Dermis microvascular lymphatic vessel endothelial cell (primary cell): Measurements from ENCODE around the gene EMX1. TPM values are rescaled to one million over a fixed set of nuclear protein-coding genes. Genes with fewer than 3 reads are reported as not detected.
"Not testable (repeated sequence)": the region's sequence is repeated elsewhere in the genome, so short reads cannot be mapped to it uniquely, and the experiment has no call there.

Experiments used
- DNase-seq, 2 donors: peaks; one replicate each; pipeline versions ENCODE4 v3.0.0 to v3.0.0-alpha.2; 2010; ENCODE audit warnings: low read depth in 2 of 2
- total RNA-seq: library from RNA; depleted of rRNA; stranded (reverse); fragments of >200 nt; gene quantifications from 2 replicates; pipeline ENCODE4 v1.2.1, GENCODE V29; 2014

Gene EMX1
- total RNA-seq, 1 donor from 2014 or later, result not detected

GRCh38 chr2:72900191-72900825 is 17.0 kb upstream of the EMX1 start:
- no peak for DNase-seq

GRCh38 chr2:72901426-72901825 is 15.9 kb upstream of the EMX1 start:
- DNase-seq, result no peak

GRCh38 chr2:72907369-72907768 is 9.9 kb upstream of the EMX1 start:
- not testable (repeated sequence) for DNase-seq

GRCh38 chr2:72908741-72909140 is 8.6 kb upstream of the EMX1 start:
- no peak for DNase-seq

- DNase-seq, result no peak
These were observed 6.1 kb upstream of the EMX1 start for GRCh38 chr2:72911256-72911655.

DNA sequence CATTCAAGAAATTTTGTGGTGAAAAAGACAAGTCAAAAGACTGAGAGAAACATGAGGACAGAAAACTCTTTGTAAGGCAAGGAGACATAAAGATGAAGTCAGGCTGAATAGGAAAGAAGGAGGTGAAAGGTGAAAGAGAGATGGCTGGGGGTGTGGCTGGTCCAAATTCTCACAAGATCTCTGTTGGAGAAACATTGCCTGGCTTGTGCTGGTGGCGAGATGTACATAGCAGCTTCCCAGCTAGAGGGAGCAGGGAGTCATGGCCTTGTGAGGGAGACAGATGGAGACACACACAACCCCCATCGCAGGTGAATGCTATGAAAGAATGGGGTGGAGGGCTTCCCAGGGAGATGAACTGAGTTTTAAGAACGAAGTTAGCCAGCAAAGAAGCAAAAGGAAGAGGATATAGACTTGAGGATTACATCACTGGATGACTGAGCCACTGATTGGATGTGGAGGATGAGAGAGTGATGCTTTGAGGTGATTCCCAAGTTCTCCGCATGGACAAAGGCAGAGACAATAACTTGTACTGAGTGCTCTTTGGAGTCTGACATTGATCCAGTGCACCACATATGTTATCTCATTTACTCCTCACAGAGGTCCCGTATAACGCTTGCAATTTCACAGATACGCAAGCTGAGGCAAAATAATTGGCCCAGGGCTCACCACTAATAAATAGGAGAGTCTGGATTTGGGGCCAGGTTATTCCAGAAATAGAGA is 3.7 kb upstream of the EMX1 start:
- no peak for DNase-seq

DNA sequence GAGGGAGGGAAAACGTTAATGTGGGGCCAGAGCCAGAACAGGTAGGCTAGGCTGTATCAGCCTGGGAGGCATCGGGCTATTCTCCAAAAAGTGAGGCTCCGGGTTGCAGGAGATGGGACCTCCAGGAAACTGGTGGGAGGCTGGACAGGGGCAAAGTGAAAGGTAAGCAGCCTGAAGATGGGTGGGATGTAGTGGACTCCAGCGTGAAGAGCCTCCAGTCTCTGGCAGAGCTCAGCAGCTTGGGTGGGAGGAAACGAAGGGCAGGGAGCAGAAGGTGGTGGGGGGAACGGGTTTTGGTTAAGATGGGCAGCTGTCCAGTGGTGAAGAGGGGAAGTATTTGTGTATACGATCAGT is 3.1 kb upstream of the EMX1 start:
- DNase-seq, result no peak

- DNase-seq, result no peak
These were observed 2.6 kb upstream of the EMX1 start for GRCh38 chr2:72914589-72915319.

- DNase-seq, result no peak
These were observed 1.9 kb upstream of the EMX1 start for GRCh38 chr2:72915320-72915906.

DNA sequence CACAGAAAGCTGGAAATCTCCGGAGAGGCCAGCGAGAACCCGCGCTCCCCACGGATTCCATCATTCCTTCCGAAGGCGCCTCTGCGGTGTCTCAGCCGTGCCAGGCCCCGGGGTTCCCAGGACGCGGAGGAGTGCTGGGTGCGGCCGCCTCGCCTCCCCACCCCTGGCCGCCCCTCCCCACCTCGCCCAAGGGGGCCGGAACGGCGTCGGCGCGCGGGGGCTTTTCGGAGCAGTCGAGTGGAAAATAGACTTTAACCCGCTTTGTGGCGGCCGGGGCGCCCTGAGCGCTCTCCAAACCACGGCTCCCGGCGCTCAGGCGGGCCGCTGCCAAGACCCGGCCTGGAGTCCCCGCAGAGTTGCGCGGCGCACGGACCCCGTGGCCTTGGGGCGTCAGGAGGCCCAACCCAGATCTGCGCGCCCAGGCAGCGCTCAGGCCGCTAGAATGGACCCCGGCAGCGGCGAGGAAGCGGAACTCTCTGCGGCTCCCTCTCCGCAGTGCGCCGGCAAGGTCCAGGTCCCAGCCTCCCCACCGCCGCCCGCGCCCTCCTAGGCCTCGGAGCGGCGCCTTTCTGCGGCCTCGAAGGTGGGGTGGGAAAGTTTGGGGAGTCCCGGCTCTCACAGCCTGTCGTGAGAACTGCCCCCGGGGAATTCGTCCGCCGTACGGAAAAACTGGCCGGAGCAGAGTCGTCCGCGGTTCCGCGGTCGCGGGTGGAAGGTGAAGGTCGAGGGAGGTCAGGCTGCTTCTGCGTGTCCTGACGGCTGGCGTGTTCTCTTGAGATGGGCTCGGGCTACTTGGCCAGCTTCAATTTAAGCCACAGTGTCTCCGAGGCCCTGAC is 1.2 kb upstream of the EMX1 start:
- DNase-seq, result peak in 1 of 2 donors; percentile 28

DNA sequence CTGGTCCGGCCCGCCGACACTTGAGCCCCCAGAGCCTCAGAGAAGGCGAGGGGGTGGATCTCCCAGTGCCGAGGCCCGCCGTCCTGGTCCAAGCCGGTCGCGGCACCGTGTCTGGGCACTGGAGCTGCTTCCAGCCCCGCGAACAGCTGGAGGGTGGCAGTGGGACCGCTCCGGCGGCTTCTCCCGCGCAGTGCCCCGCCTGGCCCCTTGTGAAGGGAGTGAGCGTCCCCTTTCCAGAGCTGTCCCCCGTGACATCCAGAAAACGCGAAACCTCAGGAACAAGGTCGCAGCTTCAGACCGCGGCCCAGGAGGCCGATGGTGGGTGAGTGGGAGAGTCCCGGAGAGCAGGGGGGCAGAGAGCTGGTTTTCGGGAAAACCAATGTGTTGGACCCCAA is 579 bp upstream of the EMX1 start:
- DNase-seq, result no peak

DNA sequence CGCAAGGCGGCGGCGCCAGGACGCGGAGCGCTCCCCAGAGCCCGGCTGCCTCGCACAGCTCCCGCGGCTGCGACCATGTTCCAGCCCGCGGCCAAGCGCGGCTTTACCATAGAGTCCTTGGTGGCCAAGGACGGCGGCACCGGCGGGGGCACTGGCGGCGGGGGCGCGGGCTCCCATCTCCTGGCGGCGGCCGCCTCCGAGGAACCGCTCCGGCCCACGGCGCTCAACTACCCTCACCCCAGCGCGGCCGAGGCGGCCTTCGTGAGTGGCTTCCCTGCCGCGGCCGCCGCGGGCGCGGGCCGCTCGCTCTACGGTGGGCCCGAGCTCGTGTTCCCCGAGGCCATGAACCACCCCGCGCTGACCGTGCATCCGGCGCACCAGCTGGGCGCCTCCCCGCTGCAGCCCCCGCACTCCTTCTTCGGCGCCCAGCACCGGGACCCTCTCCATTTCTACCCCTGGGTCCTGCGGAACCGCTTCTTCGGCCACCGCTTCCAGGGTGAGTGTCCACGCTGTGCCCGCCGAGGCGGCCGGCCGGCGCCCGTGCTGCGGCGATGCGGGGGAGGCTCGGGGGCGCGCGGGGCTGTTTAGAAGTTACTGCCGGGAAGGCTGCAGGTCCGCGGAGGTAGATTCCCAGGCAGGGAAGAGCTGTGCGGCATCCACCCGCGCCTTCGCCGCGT is 696 bp downstream of the EMX1 start:
- no peak for DNase-seq

DNA sequence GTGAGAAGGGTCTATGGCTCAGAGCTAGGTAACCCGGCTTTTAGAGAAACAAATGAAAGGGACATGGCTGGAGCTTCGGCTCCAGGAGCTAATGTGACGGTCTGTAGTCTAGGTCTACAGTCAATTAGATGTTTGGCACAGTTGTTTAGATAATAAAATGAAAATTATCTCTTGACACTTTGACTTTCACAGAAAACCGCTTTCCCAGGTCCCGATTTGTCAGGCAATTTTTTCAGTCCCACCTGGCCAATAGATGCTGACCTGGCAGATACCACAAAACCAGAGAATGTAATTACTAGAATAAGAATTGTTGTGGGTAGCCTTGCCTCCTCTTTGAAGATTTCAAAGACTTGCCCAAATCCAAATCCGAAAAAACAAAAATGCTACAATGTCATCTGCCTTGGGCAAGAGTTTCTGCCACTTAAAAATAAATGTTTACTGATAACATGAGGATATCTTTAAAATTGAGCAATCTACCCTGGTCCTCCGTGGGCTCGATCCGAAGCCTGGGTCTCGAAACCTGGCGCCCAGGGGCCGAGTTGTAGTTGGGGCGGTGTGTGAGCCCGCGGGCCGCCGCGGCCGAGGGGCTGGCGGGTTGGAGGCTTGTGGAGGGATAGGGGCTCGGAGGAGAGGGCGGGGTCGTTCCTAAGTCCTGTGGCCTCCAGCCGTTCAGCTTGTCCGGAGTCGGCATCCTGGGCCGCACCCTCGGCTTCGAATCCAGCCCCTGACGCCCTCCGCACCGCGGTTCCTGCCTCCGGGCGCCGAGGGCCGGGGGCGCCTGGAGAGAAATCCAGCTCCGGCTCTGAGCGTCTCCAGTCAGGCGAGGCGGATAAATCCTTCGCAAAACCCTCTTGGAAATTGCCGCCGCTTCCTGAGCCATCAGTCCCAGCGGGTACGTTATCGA is 2.3 kb downstream of the EMX1 start:
- DNase-seq, result no peak

- peak in 1 of 2 donors; percentile 17 for DNase-seq
These were observed 3.2 kb downstream of the EMX1 start for GRCh38 chr2:72920318-72921087.

DNA sequence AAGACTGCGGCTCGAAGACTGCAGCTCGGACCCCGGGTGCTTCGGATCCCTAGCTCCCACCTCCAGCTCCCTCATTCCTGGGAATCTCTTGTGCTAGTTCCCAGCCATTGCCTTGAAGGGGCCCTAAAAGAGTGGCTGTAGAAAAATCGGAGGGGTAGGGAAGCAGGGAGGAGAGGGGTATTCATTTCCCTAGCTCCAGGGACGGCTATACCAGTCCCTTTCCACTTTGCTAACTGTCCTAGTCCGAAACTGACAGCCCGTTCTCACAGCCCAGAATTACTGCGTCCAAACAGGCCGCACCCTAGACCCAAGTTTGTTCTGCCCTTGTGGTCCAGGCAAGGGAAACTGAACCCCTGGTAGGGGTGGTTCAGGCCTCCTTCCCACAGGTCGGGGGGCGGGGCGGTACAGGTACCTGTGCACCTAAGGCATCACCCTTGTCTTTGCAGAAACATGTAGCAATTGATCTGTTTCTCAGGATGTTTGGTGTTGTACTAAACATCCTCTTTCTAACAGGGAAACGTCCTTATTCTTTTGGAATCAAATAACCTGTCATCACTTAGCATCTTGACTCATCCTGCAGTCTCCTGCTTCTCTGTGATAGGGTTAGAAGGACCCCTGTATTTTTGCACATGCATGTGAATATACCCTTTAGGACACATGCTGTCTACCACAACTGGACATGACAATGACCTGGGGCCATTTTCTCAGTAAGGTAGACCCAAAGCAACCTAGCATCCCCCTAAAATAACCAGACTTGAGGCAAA is 4.0 kb downstream of the EMX1 start:
- no peak for DNase-seq

- DNase-seq, result no peak
These were observed 4.5 kb downstream of the EMX1 start for GRCh38 chr2:72921853-72922252.

- no peak for DNase-seq
These were observed 6.6 kb downstream of the EMX1 start for GRCh38 chr2:72923833-72924352.
